GM10248 (cell line): ENCODE data around the gene PCGF2.

Source experiments
- CTCF ChIA-PET: fragments of 300-600 bp; sonication (Branson Sonifier 250); formaldehyde crosslinking; extraction: SDS; loops from one replicate; lab custom pipeline; 2021; ENCODE audit warnings: antibody characterized with exemption; lab: Yijun Ruan, JAX
- POLR2A ChIA-PET: fragments of 350-650 bp; sonication (Branson Sonifier 250); formaldehyde crosslinking; extraction: SDS; loops from one replicate; lab custom pipeline; 2020; ENCODE audit warnings: antibody characterized with exemption; lab: Yijun Ruan, JAX
- DNase-seq: peaks from one replicate; pipeline ENCODE4 v3.0.0; 2012; ENCODE audit errors: extremely low spot score
- CTCF ChIP-seq: IDR thresholded peaks from 2 replicates; pipeline ENCODE4 v1.5.1; 2012; ENCODE audit warnings: mild to moderate bottlenecking, low read depth; ENCODE audit errors: extremely low read depth, missing control alignments, control extremely low read depth

PCGF2 gene

GRCh38 chr17:38721802-38722201, 26.3 kb downstream of the PCGF2 start:
- ChIA-PET POLR2A (interaction anchor here (1.5 kb wide), 1 partner anchor 30 kb away, joined by 3 read pairs; the partner anchor contains the start of gene PSMB3), CTCF (interaction anchor here (1.0 to 2.7 kb wide), 2 partner anchors 11 to 14 kb away, joined by 3 to 18 read pairs; no protein-coding TSS in a partner anchor)
- TF ChIP-seq CTCF, result no peak
- no peak for DNase-seq

GRCh38 chr17:38720941-38721340, 27.2 kb downstream of the PCGF2 start:
- POLR2A ChIA-PET, result no interaction called here
- TF ChIP-seq CTCF, result no peak
- CTCF ChIA-PET, result interaction anchor here (1.0 to 2.7 kb wide), 2 partner anchors 15 to 162 kb away, joined by 3 to 18 read pairs; no protein-coding TSS in a partner anchor
- no peak for DNase-seq

GRCh38 chr17:38719943-38720641, 28.0 kb downstream of the PCGF2 start:
- TF ChIP-seq CTCF, result no peak
- DNase-seq, result no peak
- CTCF ChIA-PET, result interaction anchor here (1.0 to 4.6 kb wide), 4 partner anchors 8 to 161 kb away, joined by 3 to 21 read pairs (median 12); no protein-coding TSS in a partner anchor
- POLR2A ChIA-PET, result no interaction called here

GRCh38 chr17:38719289-38719942, 28.7 kb downstream of the PCGF2 start:
- CTCF ChIA-PET, result interaction anchor here (2.1 to 4.6 kb wide), 3 partner anchors 9 to 42 kb away, joined by 4 to 21 read pairs (median 20); no protein-coding TSS in a partner anchor
- no peak for TF ChIP-seq CTCF
- POLR2A ChIA-PET, result no interaction called here
- DNase-seq, result no peak

GRCh38 chr17:38717139-38717745, 30.9 kb downstream of the PCGF2 start:
- ChIA-PET CTCF (interaction anchor here (1.9 to 4.6 kb wide), 5 partner anchors 11 to 40 kb away, joined by 5 to 23 read pairs (median 18); partner anchors contain the start of genes CISD3 and MLLT6), POLR2A (no interaction called here)
- no peak for DNase-seq
- no peak for TF ChIP-seq CTCF

- DNase-seq, result no peak
- CTCF ChIA-PET, result interaction anchor here (1.9 to 4.6 kb wide), 5 partner anchors 11 to 40 kb away, joined by 5 to 23 read pairs (median 18); partner anchors contain the start of genes CISD3 and MLLT6
- no peak for TF ChIP-seq CTCF
- POLR2A ChIA-PET, result no interaction called here
Measured at GRCh38 chr17:38716368-38717005, 31.6 kb downstream of the PCGF2 start.
